ENCODE data around the gene DNAH9. TPM values are rescaled to one million over a fixed set of nuclear protein-coding genes. Genes with fewer than 3 reads are reported as not detected.

The DNAH9 gene
- total RNA-seq, 1 donor from 2014 or later: 0.22 TPM

DNA sequence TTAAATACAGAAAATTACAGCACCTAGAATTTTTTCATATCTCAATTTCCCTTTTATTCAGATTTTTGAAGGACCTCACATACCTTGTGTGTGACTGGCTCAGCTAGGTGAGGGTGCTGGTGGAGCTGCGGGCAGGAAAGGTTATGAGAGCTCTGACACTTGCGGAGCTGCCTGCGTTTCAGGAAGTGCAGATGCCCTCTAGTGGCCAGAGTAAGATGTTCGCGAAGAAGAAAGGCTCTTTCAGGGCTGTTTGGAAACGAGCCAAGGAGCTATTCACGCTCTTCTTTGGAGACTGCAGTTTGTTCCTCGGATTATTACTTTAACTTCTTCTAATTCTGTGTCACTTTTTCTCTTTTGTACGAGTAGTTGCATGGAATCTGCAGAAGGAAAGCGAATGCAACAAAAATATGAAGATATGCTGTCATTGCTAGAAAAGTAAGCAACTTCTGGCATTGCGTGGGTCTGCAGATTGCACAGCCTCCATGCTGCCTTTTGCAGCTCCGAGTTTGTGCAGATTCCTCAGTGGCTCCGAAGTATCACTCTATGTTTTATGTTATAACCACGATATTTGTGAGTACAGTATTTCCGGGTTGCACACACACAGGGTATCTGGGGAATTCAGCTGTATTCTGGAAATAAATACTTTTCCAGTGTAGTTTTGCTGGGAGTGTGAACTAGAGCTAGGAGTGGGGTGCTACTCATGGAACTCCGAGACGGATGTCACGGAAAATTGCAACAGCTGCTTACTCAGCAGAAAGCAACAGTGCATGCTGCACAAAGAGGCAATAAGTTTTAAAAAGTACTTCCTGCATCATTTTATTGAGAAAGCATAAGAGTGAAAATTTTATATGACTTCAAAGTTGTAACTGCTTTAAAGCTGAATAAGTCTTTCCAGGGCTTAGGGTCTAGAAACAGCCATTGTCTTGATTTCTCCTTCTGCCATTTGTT, 46.3 kb downstream of the DNAH9 start:
- DNase-seq (peak; percentile 38), ATAC-seq (peak; percentile 61)
- intact Hi-C loops (cut with micrococcal nuclease): no loop called here

- no peak for DNase-seq
- intact Hi-C loops (cut with micrococcal nuclease): no loop called here
- no peak for ATAC-seq
Measured at GRCh38 chr17:11645426-11645825, 47.2 kb downstream of the DNAH9 start.

GRCh38 chr17:11651089-11651488, 52.8 kb downstream of the DNAH9 start:
- no peak for DNase-seq
- intact Hi-C loops (cut with micrococcal nuclease): no loop called here
- no peak for ATAC-seq

DNA sequence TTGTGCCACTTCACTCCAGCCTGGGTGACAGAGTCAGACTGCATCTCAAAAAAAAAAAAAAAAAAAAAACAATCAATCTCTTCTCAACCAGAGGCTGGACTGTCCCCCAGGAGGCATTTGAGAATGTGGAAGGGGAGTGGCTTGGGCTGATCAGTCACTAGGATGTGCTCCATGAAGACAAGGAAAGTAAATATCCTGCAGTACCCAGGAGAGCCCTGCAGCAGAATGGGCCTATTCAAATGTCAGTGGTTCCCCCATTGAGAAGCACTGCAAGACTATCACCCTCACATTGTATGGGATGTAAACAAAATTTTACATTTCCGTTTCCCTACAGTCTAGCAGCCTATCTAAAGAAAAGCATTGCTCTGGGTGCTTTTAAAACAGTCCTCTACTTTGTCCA, 70.3 kb downstream of the DNAH9 start:
- intact Hi-C loops (cut with micrococcal nuclease): no loop called here
- ATAC-seq (no peak), DNase-seq (no peak)

GRCh38 chr17:11671126-11671525, 72.9 kb downstream of the DNAH9 start:
- ATAC-seq (no peak), DNase-seq (no peak)
- intact Hi-C loops (cut with micrococcal nuclease): no loop called here

- DNase-seq (no peak), ATAC-seq (no peak)
- intact Hi-C loops (cut with micrococcal nuclease): no loop called here
Measured at GRCh38 chr17:11682646-11683045, 84.4 kb downstream of the DNAH9 start.

DNA sequence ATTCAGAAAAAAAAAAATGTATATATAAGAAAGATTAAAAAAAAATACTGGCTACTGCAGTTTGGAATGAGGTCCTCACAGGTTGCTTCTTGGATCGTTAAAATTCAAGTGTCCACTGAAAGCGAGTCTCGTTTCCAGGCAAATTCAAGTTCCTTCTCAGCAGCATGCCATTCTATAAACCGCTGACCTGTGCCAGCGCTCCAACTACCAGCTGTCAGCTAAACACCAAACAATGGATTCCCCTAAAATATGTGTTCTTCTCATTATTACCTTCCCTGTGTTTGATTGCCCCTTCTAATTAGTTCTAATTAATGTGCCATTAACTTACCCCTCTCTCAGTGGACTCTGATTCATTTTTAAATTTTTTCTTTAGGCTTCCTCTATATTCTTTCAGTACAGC, 92.4 kb downstream of the DNAH9 start:
- intact Hi-C loops (cut with micrococcal nuclease): no loop called here
- DNase-seq (no peak), ATAC-seq (no peak)

GRCh38 chr17:11692688-11693087, 94.4 kb downstream of the DNAH9 start:
- intact Hi-C loops (cut with micrococcal nuclease): no loop called here
- DNase-seq (no peak), ATAC-seq (no peak)

DNA sequence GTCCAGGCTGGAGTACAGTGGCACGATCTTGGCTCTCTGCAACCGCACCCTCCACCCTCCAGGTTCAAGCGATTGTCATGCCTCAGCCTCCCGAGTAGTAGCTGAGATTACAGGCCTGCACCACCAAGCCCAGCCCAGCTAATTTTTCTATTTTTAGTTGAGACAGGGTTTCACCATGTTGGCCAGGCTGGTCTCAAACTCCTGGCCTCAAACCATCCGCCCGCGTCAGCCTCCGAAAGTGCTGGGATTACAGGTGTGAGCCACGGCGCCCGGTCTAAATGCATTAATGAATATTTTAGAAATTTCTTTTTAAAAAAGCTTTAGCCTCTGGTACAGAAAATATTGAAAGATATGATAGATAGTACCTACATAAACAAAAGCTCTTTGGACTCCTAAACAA, 95.0 kb downstream of the DNAH9 start:
- ATAC-seq (no peak), DNase-seq (no peak)
- intact Hi-C loops (cut with micrococcal nuclease): no loop called here

DNA sequence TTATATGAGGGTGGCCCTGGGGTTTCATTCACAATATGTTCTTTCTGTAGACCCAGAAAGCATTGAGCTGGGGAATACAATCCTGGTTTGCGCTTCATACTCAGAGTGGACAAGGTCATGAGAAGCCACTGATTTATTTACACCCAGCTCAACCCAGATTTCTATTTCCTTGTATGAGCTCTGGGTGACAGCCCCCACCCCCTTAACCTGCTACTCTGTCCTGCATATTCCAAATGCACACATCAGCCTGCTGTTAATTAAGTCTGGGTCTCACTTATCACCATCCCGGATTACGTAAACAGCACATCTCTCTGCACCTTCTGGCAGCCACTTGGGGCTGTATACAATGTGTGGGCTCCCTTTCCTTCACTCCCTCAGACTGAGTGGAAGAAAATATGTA, 102.4 kb downstream of the DNAH9 start:
- ATAC-seq (no peak), DNase-seq (no peak)
- intact Hi-C loops (cut with micrococcal nuclease): no loop called here

DNA sequence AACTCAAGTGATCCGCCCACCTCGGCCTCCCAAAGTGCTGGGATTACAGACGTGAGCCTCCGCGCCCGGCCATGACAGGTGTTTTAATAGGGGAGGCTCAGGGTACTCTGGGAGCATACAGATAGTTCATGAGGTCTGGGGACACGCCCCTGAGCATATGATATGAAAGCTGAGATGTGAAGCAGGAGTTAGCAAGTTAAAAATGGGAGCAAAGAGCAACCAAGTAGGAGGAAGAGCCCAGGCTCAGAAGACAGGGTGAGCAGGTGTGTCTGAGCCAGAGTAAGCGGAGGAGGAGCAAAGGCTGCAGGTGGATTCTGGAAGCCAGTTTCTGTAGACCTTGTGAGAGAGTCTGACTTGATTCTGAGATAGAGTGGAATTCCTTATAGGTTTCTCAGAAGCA, 103.6 kb downstream of the DNAH9 start:
- intact Hi-C loops (cut with micrococcal nuclease): no loop called here
- no peak for DNase-seq
- no peak for ATAC-seq

DNA sequence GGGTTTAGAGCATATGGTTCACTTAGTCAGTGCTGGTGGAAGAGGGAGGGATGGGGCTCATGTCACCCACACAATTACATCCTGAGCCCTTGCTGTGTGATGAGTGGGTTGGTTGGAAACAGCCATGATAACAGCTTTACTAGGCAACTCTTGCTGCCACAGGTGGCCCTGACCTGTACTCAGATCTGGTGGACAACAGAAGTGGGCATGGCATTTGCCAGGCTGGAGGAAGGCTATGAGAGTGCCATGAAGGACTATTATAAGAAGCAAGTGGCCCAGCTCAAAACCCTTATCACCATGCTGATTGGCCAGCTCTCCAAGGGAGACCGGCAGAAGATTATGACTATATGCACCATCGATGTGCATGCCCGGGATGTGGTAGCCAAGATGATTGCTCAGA, 105.8 kb downstream of the DNAH9 start:
- intact Hi-C loops (cut with micrococcal nuclease): no loop called here
- no peak for ATAC-seq
- no peak for DNase-seq

DNA sequence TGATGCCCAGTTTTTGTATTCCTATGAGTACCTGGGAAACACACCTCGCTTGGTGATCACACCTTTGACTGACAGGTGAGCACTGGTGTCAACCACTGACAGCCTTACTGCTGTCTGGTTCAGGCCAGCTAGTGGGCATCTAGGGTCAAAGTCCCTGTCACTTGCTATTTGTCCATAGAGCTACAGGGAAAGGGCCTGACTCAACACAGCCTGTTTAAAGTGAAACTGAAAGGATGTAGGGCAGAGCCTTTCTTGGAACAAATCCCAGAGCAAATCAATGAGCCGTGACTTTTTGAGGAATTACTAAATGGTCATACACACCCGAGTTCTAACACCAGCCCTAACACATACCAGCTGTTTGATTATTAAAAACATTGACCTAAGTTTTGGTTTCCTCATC, 106.8 kb downstream of the DNAH9 start:
- no peak for DNase-seq
- ATAC-seq: no peak
- intact Hi-C loops (cut with micrococcal nuclease): no loop called here

DNA sequence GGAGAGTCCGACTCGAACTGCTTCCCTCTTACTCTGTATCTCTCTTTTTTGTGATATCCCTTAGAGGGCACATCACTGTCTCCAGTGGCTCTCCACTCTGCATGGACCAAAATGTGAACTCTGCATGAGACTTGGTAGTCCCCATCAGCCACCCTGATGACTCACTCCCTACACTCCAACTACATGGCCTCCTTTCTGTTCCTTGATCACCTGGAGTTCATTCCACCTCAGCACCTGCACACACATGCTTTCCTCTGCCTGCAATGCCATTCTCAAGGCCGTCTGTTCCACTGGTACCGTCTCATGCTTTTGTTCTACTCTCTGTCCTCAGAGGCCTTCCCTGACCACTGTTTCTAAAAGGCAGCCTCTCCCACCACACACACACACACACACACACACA, 109.3 kb downstream of the DNAH9 start:
- no peak for DNase-seq
- intact Hi-C loops (cut with micrococcal nuclease): no loop called here
- no peak for ATAC-seq

DNA sequence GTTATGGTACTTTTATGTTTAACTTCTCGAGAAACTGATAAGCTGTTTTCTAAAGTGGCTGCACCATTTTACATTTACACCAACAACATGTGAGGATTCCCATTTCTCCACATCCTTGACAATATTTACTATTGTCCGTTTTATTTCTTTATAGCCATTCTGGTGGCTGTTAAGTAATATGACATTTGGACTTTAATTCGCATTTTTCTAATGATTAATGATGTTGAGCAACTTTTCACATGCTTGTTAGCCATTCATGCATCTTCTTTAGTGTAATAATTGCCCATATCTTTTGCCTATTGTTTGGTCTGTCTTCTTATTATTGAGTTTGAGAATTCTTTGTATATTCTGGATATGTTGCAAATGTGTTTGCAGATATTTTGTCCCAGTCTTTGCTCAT, 114.2 kb downstream of the DNAH9 start:
- intact Hi-C loops (cut with micrococcal nuclease): no loop called here
- DNase-seq (no peak), ATAC-seq (no peak)

GRCh38 chr17:11719203-11719602, 120.9 kb downstream of the DNAH9 start:
- intact Hi-C loops (cut with micrococcal nuclease): no loop called here
- DNase-seq (no peak), ATAC-seq (no peak)

GRCh38 chr17:11719856-11720255, 121.6 kb downstream of the DNAH9 start:
- intact Hi-C loops (cut with micrococcal nuclease): no loop called here
- DNase-seq: no peak
- ATAC-seq: no peak

DNA sequence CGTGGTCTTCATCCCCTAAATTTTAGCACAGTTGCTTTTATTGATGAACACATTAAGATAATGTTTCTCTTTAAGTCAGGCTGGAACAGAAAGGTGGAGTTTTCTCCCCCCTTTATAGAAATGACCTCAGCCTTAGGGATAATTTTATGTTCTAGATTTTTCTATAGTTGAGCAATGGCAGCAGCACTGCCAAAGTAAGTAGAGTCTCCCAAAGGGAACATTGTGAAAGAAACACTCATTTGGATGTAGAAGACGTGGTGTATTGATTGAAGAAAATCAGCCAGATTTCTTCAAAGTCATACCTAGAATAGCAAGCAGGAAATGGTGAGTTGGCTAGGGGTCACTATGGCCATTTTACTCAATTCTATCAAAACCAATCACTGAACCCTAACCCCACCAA, 122.5 kb downstream of the DNAH9 start:
- DNase-seq (no peak), ATAC-seq (no peak)
- intact Hi-C loops (cut with micrococcal nuclease): no loop called here

- ATAC-seq (no peak), DNase-seq (no peak)
- intact Hi-C loops (cut with micrococcal nuclease): no loop called here
Measured at GRCh38 chr17:11730747-11731146, 132.5 kb downstream of the DNAH9 start.

DNA sequence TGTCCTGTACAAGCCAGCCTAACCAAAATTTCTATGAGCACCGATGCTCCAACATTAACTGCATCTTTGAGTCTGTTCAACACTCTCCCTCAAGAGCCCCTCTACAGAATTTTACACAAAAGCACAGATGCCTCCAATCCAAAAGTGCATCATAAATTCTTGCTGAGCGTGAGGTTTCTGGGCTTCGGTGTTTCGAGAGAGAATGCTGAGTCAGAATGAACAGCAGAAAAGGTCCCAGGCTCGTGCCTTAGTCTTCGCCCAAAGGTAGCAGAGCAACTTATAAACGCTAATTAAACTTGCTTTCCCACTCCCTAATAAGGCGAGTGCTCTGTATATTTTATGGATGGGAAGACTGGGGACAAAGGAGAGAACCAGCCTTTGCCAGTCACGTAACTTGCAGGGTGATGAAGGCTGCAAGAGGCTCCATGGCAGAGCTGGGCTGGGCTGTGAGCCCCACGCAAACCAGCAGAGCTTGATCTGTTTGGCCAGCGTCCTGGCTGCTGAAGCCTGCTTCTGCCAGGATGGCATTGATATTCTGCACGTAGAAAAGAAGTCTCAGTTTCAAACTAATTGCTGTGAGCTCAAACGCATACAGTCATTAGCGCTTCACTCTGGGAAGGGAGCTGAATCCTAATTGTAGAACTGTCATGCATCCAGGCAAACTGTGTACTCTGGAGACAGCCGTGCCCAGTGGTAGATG, 138.5 kb downstream of the DNAH9 start:
- ATAC-seq (no peak), DNase-seq (no peak)
- intact Hi-C loops (cut with micrococcal nuclease): no loop called here

- ATAC-seq (no peak), DNase-seq (no peak)
- intact Hi-C loops (cut with micrococcal nuclease): no loop called here
Measured at GRCh38 chr17:11737313-11737679, 139.0 kb downstream of the DNAH9 start.
